Right cardiac atrium (tissue), 5 donors: ENCODE results near the gene ST6GAL1. TPM values are rescaled to one million over a fixed set of nuclear protein-coding genes. Genes with fewer than 3 reads are reported as not detected.
"Not testable (repeated sequence)": the region's sequence is repeated elsewhere in the genome, so short reads cannot be mapped to it uniquely, and the experiment has no call there.

Experiments
- ATAC-seq, 2 donors: fragments of 200-7000 bp; cut with Tn5 transposase; one replicate each; pipeline versions ENCODE4 v1.8.0 to v1.9.1; 2020; ENCODE audit warnings: moderate library complexity in 2 of 2, mild to moderate bottlenecking in 1 of 2
- DNase-seq, 3 donors: peaks; one replicate each; pipeline ENCODE4 v3.0.0-alpha.2; 2020
- H3K27ac ChIP-seq: one replicate; pipeline ENCODE4 v1.5.1; 2013; ENCODE audit warnings: mild to moderate bottlenecking, low read length, control low read depth, moderate library complexity
- H3K27me3 ChIP-seq: one replicate; pipeline ENCODE4 v1.6.1; 2013; ENCODE audit not compliant: control insufficient read depth, insufficient read depth
- H3K4me1 ChIP-seq: one replicate; pipeline ENCODE4 v1.6.1; 2013; ENCODE audit warnings: low read length; ENCODE audit not compliant: control insufficient read depth, insufficient read depth
- H3K4me3 ChIP-seq: one replicate; pipeline ENCODE4 v1.5.1; 2013; ENCODE audit warnings: low read length, control low read depth
- H3K9me3 ChIP-seq: one replicate; pipeline ENCODE4 v1.6.1; 2013; ENCODE audit warnings: low read length; ENCODE audit not compliant: control insufficient read depth
- WGBS: extraction: QIAGEN DNeasy Blood & Tissue Kit; methylation state at CpG from one replicate; pipeline ENCODE4 v1.1.7; 2013; 5-methylcytosine and 5-hydroxymethylcytosine counted together
- intact Hi-C, 4 donors: fragments of 100-400 bp; cut with DNase I; formaldehyde crosslinking; loops; one replicate each; pipeline versions ENCODE4 v1.11.0 to v1.14.0; 2022 to 2023
- polyA plus RNA-seq: library from polyadenylated mRNA; stranded (reverse); fragments of 200-250 nt; gene quantifications from one replicate; pipeline ENCODE4 v1.2.3, GENCODE V29; 2013
- total RNA-seq, 4 donors: library from RNA; stranded (reverse); fragmentation: NEBNext Ultra II Directional; extraction: Animal tissue kit (Norgen Biotek cat#: 25700); gene quantifications; one replicate each; pipeline ENCODE4 v1.2.1, GENCODE V29; 2021
- donor health status: healthy with polysubstance abuse.
- donor health status: DM: no; HTN: yes; CAD: no.
- donor health status: DM: no; HTN: no; CAD: no.
- donor health status: DM: no; HTN: yes; CAD: no; lungs with severe emphysema.
- donor health status: DM: yes; HTN: yes; CAD: no.

Gene ST6GAL1
- total and polyA plus RNA-seq, 5 donors: 25.2 to 69.2 (median 64.7) TPM

GRCh38 chr3:186946756-186947375 lies 16.5 kb downstream of the ST6GAL1 start:
- Histone ChIP-seq H3K27ac (peak overlapping the region; percentile 73), H3K4me3 (no peak overlapping the region), H3K4me1 (peaks cover 30% of the 10 kb centered on the region), H3K9me3 (no peaks in the 10 kb centered on the region), H3K27me3 (no peaks in the 10 kb centered on the region)
- intact Hi-C loops: no loop called here
- no peak for DNase-seq
- ATAC-seq: no peak
- WGBS: 80% methylated on average over 9 of the region's 9 CpGs

- ATAC-seq (peak; percentile 28 to 56), DNase-seq (peak; percentile 38 to 62 (median 46))
- Histone ChIP-seq H3K4me1 (peaks cover 33% of the 10 kb centered on the region), H3K27ac (peak overlapping the region; percentile 97), H3K4me3 (no peak overlapping the region), H3K9me3 (no peaks in the 10 kb centered on the region), H3K27me3 (no peaks in the 10 kb centered on the region)
- intact Hi-C loops: no loop called here
- 57% methylated on average over 7 of the region's 7 CpGs for WGBS
Observed at GRCh38 chr3:186949281-186949982, 19.1 kb downstream of the ST6GAL1 start.

DNA sequence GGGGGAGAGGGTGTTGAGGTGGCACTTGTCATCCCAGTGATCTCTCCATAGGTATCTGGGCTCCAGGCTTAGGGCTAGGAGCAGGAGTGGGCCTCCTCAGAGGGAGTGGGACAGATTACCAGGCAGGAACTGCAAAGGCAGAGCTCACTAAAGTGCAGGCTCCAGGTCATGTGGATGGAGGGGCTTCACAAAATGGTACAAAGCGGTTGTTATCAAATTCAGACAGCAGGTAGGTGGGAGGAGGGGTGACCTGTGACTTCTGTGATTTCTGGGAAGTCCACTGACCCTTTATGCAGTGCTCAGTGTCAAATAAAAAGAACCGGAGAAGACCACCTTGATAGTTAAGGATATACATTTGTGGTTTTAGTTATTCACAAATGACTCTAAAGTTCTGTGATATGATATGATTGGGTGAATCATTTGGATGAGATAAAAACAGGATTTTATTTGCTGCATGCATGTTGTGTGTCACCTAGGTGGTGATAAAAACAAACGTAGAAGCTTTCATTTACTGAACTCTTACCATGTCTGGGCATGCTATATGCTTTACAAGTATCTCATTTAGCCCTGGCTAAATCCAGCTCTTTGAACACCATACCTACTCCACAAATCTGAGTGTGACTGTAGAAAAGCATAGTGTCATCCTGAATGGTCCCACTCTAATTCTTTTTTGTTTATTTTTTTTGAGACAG lies 20.2 kb downstream of the ST6GAL1 start:
- DNase-seq (peak in 1 of 3 donors; percentile 32), ATAC-seq (no peak)
- intact Hi-C loops: no loop called here
- Histone ChIP-seq H3K27ac (peak overlapping the region; percentile 97), H3K4me1 (peaks cover 33% of the 10 kb centered on the region), H3K9me3 (no peaks in the 10 kb centered on the region), H3K27me3 (no peaks in the 10 kb centered on the region), H3K4me3 (no peak overlapping the region)
- WGBS: 82% methylated on average over 3 of the region's 3 CpGs

- Histone ChIP-seq H3K4me3 (no peak overlapping the region), H3K4me1 (peaks cover 35% of the 10 kb centered on the region), H3K27ac (no peak overlapping the region), H3K9me3 (no peaks in the 10 kb centered on the region), H3K27me3 (no peaks in the 10 kb centered on the region)
- ATAC-seq (no peak), DNase-seq (no peak)
- 94% methylated on average over 7 of the region's 7 CpGs for WGBS
- intact Hi-C loops: no loop called here
Observed at GRCh38 chr3:186951640-186952552, 21.6 kb downstream of the ST6GAL1 start.

DNA sequence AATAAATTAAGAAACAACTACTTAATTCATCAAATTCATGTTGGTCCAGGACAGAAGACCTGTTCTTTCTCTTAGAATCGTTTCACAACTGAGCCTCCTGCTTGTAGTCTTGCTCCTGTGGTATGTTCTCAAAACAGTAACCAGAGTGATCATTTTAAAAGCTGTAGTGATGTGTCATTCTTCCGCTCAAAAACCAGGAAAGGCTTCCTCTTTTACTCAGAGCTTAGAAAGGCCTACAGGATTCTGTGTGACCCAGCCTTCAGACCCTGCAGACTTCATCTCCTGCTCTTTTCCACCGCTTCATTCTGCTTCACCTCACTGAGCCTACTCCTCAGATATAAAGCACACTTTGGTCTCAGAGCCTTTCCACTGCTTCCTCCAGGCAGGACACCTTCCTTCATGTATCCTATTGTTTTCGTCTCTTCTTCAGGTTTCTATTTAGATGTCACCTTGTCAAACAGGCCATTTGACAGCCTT lies 22.7 kb downstream of the ST6GAL1 start:
- intact Hi-C loops: no loop called here
- H3K4me1 ChIP-seq: peaks cover 25% of the 10 kb centered on the region
- no peaks in the 10 kb centered on the region for H3K9me3 ChIP-seq
- H3K27me3 ChIP-seq: no peaks in the 10 kb centered on the region
- DNase-seq (no peak), ATAC-seq (peak in 1 of 2 donors; percentile 54)
- no peak overlapping the region for H3K4me3 ChIP-seq
- H3K27ac ChIP-seq: peak overlapping the region; percentile 48
- whole genome bisulfite sequencing: 48% methylated on average over 4 of the region's 4 CpGs

DNA sequence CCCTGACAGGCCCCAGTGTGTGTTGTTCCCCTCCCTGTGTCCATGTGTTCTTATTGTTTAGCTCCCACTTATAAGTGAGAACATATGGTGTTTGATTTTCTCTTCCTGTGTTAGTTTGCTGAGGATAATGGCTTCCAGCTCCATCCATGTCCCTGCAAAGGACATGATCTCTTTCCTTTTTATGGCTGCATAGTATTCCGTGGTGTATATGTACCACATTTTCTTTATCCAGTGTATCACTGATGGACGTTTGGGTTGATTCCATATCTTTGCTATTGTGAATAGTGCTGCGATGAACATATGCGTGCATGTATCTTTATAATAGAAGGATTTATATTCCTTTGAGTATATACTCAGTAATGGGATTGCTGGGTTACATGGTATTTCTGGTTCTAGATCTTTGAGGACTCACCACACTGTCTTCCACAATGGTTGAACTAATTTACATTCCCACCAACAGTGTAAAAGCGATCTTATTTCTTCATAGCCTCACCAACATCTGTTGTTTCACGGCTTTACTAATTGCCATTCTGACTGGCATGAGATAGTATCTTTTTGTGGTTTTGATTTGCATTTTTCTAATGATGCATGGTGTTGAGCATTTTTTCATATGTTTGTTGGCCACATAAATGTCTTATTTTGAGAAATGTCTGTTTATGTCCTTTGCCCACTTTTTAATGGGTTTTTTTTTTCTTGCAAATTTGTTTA lies 23.8 kb downstream of the ST6GAL1 start:
- not testable (repeated sequence) for H3K27ac ChIP-seq

DNA sequence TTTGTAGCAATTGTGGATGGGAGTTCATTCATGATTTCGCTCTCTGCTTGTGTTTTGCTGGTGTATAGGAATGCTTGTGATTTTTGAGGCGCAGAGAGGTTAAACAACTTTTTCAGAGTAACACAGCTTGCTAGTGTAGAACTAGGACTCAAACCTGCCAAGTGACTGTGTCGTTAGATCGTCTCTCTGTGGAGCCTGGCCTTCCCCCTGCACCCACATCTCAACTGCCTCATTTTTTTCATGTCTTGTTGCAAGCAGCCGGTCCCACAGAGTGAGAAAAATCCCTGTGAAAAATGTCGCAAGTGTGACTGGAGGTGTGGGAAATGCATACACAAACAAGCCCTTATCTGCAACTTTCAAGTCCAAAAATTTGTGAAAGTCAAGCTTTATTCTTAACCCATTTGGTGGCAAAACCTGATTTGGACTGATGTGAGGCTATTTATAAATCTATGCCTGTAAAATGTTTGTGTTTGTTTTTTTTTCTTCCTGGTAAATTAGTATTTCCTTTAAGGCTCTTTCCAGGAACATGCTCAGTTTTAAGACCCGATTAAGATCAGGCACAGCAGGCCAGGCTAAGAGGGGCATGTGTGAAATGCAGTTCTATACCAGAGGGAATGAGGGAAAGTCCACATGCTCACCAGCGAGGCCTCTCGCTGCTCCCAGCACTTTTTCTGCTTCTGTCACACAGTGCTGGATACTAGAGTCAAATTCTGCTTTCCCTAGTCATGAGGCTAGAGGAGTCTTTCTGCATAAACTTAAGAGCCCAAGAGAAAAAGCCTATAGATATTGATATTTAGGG lies 25.8 kb downstream of the ST6GAL1 start:
- intact Hi-C loops: no loop called here
- DNase-seq (no peak), ATAC-seq (peak in 1 of 2 donors; percentile 23)
- 51% methylated on average over 9 of the region's 9 CpGs for WGBS
- no peaks in the 10 kb centered on the region for H3K9me3 ChIP-seq
- H3K4me3 ChIP-seq: no peak overlapping the region
- H3K27ac ChIP-seq: peak overlapping the region; percentile 35
- H3K4me1 ChIP-seq: peaks cover 11% of the 10 kb centered on the region
- no peaks in the 10 kb centered on the region for H3K27me3 ChIP-seq

More for the DNA sequence above, 23.8 kb downstream of the ST6GAL1 start:
- intact Hi-C loops, H3K27me3 ChIP-seq, H3K9me3 ChIP-seq, ATAC-seq, DNase-seq, H3K4me3 ChIP-seq: not testable (repeated sequence)
- 79% methylated on average over 6 of the region's 6 CpGs for WGBS
- H3K4me1 ChIP-seq: peaks cover 16% of the 10 kb centered on the region

DNA sequence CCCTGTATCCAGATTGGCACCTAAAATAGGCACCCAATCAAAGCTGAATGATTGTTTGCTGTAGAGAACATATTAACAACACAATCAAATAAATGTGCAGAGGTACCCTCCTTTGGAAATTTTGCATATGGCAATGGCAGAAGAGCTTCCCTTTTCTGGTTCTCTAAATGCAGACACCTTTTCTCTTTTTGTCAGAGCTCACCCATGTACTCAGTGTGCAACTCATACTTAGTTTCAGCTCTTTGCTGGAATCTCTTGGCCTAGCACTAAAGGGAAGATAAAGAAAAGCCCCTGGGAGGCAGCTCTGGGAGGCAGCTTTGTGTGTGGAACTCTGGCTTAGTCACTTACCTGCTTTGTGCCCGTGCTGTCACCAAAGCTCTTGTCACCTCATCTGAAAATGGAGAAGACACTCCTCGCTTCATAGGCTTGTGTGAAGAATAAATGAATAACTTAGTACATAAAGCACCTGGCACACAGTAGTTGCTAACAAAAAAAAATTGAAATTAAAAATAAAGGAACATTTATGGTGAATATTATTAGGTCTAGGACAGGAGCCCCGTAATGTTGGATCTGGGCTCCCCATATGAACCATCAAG lies 28.8 kb downstream of the ST6GAL1 start:
- 81% methylated on average over 3 of the region's 3 CpGs for WGBS
- no peaks in the 10 kb centered on the region for H3K9me3 ChIP-seq
- DNase-seq: no peak
- peaks cover 16% of the 10 kb centered on the region for H3K4me1 ChIP-seq
- ATAC-seq: no peak
- intact Hi-C loops: no loop called here
- H3K27ac ChIP-seq: no peak overlapping the region
- H3K4me3 ChIP-seq: no peak overlapping the region
- no peaks in the 10 kb centered on the region for H3K27me3 ChIP-seq

GRCh38 chr3:186960347-186960746 lies 30.0 kb downstream of the ST6GAL1 start:
- intact Hi-C loops: no loop called here
- DNase-seq (no peak), ATAC-seq (no peak)
- H3K27ac ChIP-seq: no peak overlapping the region
- no peak overlapping the region for H3K4me3 ChIP-seq
- no peaks in the 10 kb centered on the region for H3K9me3 ChIP-seq
- H3K27me3 ChIP-seq: no peaks in the 10 kb centered on the region
- WGBS: 56% methylated on average over 4 of the region's 4 CpGs
- peaks cover 19% of the 10 kb centered on the region for H3K4me1 ChIP-seq
